ENCODE measurements around the gene TBC1D10B.

DNA sequence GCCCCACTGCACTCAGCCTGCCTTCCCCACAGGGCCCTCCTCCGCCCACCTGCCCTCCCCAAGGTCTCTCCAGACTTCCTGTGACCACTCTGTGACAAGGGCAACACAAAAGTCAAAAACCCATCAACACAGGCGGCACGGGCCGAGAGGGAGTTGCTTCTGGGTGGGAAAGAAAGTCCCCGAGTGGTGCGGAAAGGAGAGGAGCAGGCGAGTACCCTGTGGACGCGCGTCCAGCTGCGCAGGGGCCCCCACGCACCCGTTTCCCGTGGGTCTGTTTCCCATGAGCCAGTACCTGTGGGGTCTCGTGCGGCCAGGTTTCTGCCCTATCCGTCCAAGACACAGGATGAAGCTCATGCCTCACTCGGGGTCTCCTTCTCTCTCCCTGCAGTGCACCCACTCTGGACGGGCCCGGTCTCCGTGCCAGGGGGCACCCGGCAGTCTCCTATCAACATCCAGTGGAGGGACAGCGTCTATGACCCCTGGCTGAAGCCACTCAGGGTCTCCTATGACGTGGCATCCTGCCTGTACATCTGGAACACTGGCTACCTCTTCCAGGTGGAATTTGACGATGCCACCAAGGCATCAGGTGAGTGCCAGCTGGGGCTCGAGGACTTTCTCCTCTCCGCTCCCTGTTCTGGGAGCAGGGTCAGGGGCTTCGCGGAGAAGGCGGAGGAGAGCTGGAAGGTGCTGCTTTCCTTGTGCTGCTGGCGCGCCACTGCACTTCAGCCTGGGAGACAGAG, 27.4 kb downstream of the TBC1D10B start:
- TF ChIP-seq, protein P1, sequence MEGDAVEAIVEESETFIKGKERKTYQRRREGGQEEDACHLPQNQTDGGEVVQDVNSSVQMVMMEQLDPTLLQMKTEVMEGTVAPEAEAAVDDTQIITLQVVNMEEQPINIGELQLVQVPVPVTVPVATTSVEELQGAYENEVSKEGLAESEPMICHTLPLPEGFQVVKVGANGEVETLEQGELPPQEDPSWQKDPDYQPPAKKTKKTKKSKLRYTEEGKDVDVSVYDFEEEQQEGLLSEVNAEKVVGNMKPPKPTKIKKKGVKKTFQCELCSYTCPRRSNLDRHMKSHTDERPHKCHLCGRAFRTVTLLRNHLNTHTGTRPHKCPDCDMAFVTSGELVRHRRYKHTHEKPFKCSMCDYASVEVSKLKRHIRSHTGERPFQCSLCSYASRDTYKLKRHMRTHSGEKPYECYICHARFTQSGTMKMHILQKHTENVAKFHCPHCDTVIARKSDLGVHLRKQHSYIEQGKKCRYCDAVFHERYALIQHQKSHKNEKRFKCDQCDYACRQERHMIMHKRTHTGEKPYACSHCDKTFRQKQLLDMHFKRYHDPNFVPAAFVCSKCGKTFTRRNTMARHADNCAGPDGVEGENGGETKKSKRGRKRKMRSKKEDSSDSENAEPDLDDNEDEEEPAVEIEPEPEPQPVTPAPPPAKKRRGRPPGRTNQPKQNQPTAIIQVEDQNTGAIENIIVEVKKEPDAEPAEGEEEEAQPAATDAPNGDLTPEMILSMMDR (IDR thresholded peaks at IDR 0.05): no peak
- TF ChIP-seq EZH2 (IDR thresholded peaks at IDR 0.05; ENCODE audit: borderline replicate concordance, insufficient read depth, low read depth, low read length, poor library complexity, severe bottlenecking): no peak
